PFSK-1 (cell line): ENCODE data around the gene C6.

Experiments
- FOXP2 ChIP-seq: optimal IDR thresholded peaks from 2 replicates; pipeline ENCODE3; 2011; ENCODE audit warnings: borderline replicate concordance, control low read depth, inconsistent platforms; ENCODE audit not compliant: insufficient read depth; ENCODE audit errors: extremely low read length, extremely low read depth
- POLR2AphosphoS5 ChIP-seq: IDR thresholded peaks from 2 replicates; pipeline ENCODE4 v1.6.1; 2012; ENCODE audit warnings: low read depth, mild to moderate bottlenecking, control low read depth, low read length, moderate library complexity
- SIN3A ChIP-seq: IDR thresholded peaks from 2 replicates; pipeline ENCODE4 v1.6.1; 2012; ENCODE audit warnings: mild to moderate bottlenecking, low read length, moderate library complexity, borderline replicate concordance; ENCODE audit not compliant: insufficient read depth
- TAF1 ChIP-seq: IDR thresholded peaks from 2 replicates; pipeline ENCODE4 v1.6.1; 2012; ENCODE audit warnings: low read length, control low read depth, borderline replicate concordance; ENCODE audit not compliant: insufficient read depth
- TF ChIP-seq, protein P1 (sequence below), 2 experiments: IDR thresholded peaks; 2 replicates each; pipeline versions ENCODE4 v1.6.1 to v1.8.0; 2011 to 2012; ENCODE audit warnings: low read depth in 2 of 2, low read length in 2 of 2, control low read depth in 1 of 2, inconsistent platforms in 1 of 2, mild to moderate bottlenecking in 1 of 2, moderate library complexity in 1 of 2; ENCODE audit not compliant: insufficient read depth in 1 of 2

Gene C6

DNA sequence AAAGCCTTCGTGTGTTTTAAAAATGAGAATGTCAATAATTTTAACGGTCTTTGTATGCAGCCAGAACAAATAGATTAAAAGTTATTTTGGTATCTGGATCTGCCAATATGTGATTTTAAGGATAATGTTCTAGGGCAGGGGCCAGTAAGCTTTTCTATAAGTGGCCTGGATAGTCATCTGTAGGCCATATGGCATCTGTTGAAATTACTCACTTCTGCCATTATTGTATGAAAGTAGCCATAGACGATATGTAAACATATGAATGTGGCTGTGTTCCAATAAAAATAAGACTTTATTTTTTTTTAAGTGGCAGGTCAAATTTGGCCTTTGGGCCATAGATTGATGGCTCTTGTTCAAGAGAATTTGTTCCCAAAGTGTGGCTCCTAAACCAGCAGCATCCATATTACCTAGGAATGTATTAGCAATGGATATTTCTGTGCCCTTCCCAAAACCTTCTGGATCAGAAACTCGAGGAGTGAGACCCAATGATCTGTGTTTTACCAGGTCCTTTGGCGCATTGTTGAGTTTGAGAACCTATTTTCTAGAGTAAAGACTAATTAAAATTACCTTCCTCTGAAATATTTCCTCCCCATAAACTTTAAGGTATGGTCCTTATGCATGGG, 55.9 kb downstream of the C6 start:
- TF ChIP-seq TAF1 (no peak), FOXP2 (no peak), POLR2AphosphoS5 (no peak), SIN3A (no peak)
- TF ChIP-seq, protein P1, sequence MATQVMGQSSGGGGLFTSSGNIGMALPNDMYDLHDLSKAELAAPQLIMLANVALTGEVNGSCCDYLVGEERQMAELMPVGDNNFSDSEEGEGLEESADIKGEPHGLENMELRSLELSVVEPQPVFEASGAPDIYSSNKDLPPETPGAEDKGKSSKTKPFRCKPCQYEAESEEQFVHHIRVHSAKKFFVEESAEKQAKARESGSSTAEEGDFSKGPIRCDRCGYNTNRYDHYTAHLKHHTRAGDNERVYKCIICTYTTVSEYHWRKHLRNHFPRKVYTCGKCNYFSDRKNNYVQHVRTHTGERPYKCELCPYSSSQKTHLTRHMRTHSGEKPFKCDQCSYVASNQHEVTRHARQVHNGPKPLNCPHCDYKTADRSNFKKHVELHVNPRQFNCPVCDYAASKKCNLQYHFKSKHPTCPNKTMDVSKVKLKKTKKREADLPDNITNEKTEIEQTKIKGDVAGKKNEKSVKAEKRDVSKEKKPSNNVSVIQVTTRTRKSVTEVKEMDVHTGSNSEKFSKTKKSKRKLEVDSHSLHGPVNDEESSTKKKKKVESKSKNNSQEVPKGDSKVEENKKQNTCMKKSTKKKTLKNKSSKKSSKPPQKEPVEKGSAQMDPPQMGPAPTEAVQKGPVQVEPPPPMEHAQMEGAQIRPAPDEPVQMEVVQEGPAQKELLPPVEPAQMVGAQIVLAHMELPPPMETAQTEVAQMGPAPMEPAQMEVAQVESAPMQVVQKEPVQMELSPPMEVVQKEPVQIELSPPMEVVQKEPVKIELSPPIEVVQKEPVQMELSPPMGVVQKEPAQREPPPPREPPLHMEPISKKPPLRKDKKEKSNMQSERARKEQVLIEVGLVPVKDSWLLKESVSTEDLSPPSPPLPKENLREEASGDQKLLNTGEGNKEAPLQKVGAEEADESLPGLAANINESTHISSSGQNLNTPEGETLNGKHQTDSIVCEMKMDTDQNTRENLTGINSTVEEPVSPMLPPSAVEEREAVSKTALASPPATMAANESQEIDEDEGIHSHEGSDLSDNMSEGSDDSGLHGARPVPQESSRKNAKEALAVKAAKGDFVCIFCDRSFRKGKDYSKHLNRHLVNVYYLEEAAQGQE (IDR thresholded peaks at IDR 0.05; ENCODE audit: insufficient read depth in 1 of 2, low read depth in 2 of 2, low read length in 2 of 2), result no peak

DNA sequence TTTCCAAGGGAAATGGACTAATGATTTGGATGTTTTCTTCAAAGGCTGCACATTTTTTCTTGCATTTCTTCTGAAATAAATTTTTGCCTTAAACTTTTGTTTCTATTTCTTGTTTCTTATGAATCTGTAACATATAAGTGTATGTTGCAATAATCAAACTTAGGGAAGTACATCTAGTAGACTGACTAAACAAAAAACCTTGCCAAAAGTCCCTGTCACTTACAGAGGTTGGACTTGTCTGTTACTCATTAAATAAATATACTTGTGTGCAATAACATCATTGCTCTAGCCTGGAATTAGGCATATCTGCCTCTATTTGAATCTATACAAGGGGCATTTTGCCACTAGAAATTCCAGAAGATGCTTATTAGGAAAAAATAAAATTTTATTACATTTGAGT, 56.6 kb downstream of the C6 start:
- TF ChIP-seq, protein P1 (IDR thresholded peaks at IDR 0.05; ENCODE audit: insufficient read depth in 1 of 2, low read depth in 2 of 2, low read length in 2 of 2), result no peak
- TF ChIP-seq FOXP2 (no peak), POLR2AphosphoS5 (no peak), SIN3A (no peak), TAF1 (no peak)

DNA sequence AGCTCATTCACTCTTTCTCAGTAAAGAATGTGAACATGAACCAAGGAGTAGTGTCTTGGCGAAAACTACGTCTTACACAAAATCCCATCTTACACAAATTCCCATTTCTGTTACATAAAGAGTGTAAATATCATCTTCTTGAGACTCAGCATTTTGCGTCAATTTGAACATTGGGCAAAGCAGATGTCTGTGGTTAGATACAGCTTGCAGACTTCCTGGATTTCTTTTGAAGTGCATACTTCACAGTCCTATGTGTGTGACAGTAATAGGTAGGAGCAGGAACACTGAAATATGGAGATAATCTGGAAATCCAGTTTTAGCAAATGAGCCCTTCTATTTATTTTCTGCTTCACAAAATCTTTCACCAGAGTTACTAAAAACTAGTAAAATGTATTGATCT, 58.8 kb downstream of the C6 start:
- TF ChIP-seq SIN3A (no peak), FOXP2 (no peak), TAF1 (no peak), POLR2AphosphoS5 (no peak)
- TF ChIP-seq, protein P1 (IDR thresholded peaks at IDR 0.05; ENCODE audit: insufficient read depth in 1 of 2, low read depth in 2 of 2, low read length in 2 of 2), result no peak

DNA sequence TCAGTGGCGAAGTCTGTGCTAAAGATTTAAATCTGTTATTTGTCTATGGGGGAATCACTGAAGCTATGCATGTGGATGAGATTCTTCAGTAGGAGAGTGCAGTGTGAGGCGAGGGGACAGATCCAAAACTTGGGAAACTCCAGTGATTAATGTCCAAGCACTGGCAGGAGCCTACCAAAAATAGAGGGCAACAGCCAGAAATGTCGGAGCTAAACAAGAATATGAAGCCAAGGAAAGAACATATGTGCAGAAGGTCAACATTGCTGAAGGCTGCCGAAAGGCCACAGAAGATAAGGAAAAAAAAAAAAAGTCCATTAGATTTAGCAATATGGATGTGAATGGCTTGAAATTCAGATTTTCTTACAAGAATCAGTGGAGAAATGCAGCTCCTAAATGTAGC, 61.8 kb downstream of the C6 start:
- TF ChIP-seq SIN3A (no peak), TAF1 (no peak), POLR2AphosphoS5 (no peak), FOXP2 (no peak)
- TF ChIP-seq, protein P1 (IDR thresholded peaks at IDR 0.05; ENCODE audit: insufficient read depth in 1 of 2, low read depth in 2 of 2, low read length in 2 of 2), result no peak
